ENCODE measurements around the gene MYO5B.

- no peak for TF ChIP-seq CTCF (IDR thresholded peaks at IDR 0.05)
- no peak for TF ChIP-seq EP300 (IDR thresholded peaks at IDR 0.05)
Observed at GRCh38 chr18:49970319-49970718, 224.6 kb downstream of the MYO5B start.
